A549 (cell line): ENCODE data around the gene WWC1. TPM values are rescaled to one million over a fixed set of nuclear protein-coding genes. Genes with fewer than 3 reads are reported as not detected.
A peak's percentile ranks its signal among the peaks of the same experiment; 100 is the strongest.

Experiments used
- ATAC-seq, 2 experiments: fragments of 200-7000 bp in 1 of 2; fragments of >200 bp in 1 of 2; cut with Nextera tagmentation in 1 of 2; cut with Tn5 transposase in 1 of 2; 3 replicates each; pipeline versions ENCODE4 v1.8.0 to v1.9.1; 2018 to 2020; ENCODE audit warnings: mild to moderate bottlenecking in 1 of 2, moderate library complexity in 1 of 2
- CTCF ChIA-PET: fragments of 300-600 bp; sonication (Branson Sonifier 250); formaldehyde crosslinking; extraction: SDS; loops from one replicate; lab custom pipeline; 2021; ENCODE audit warnings: antibody characterized with exemption, inconsistent platforms; lab: Yijun Ruan, JAX
- POLR2A ChIA-PET: fragments of 350-600 bp; formaldehyde crosslinking; extraction: SDS; loops from one replicate; lab custom pipeline; 2021; ENCODE audit warnings: antibody characterized with exemption, inconsistent platforms; lab: Yijun Ruan, JAX
- DNase-seq, 2 experiments: peaks; one replicate each; pipeline versions ENCODE4 v3.0.0 to v3.0.0-alpha.2; 2011 to 2016; ENCODE audit warnings: low read depth in 1 of 2, low spot score in 1 of 2
- FAIRE-seq: peaks from 2 replicates; lab custom pipeline; 2011; peaks lifted over from hg19 to GRCh38; lab: Jason Lieb, UNC
- H3K27ac ChIP-seq, 2 experiments: fragments of >200 bp; sonication (Bioruptor Twin); formaldehyde crosslinking; 3 replicates each; pipeline ENCODE4 v1.5.1; 2016 to 2017
- H3K4me1 ChIP-seq: fragments of >200 bp; sonication (Bioruptor Twin); formaldehyde crosslinking; 3 replicates; pipeline ENCODE4 v1.6.1; 2016
- H3K4me2 ChIP-seq: fragments of >200 bp; sonication (Bioruptor Twin); formaldehyde crosslinking; 3 replicates; pipeline ENCODE4 v1.6.1; 2016
- H3K4me3 ChIP-seq: fragments of >200 bp; sonication (Bioruptor Twin); formaldehyde crosslinking; 3 replicates; pipeline ENCODE4 v1.5.1; 2016
- H3K9me3 ChIP-seq: fragments of >200 bp; sonication (Bioruptor Twin); formaldehyde crosslinking; 3 replicates; pipeline ENCODE4 v1.6.1; 2016
- BCL3 ChIP-seq: fragments of >200 bp; sonication (Bioruptor Twin); formaldehyde crosslinking; IDR thresholded peaks from 3 replicates; pipeline ENCODE4 v1.6.1; 2016
- CBX8 ChIP-seq: fragments of 200-600 bp; sonication (generic); IDR thresholded peaks from 2 replicates; pipeline ENCODE4 v1.6.1; 2016
- CTCF ChIP-seq: fragments of >200 bp; sonication (Bioruptor Twin); formaldehyde crosslinking; IDR thresholded peaks from 3 replicates; pipeline ENCODE4 v1.5.1; 2016
- EP300 ChIP-seq, 2 experiments: fragments of >200 bp; sonication (Bioruptor Twin); formaldehyde crosslinking; IDR thresholded peaks; 2 replicates in 1 of 2; 3 replicates in 1 of 2; pipeline ENCODE4 v1.6.1; 2016 to 2017
- ESRRA ChIP-seq: fragments of 150-350 bp; IDR thresholded peaks from 2 replicates; pipeline ENCODE4 v1.6.1; 2014; ENCODE audit warnings: mild to moderate bottlenecking, low read length, borderline replicate concordance
- FOSB ChIP-seq: fragments of 250-450 bp; sonication (Bioruptor Pico); IDR thresholded peaks from 2 replicates; pipeline ENCODE4 v1.5.0; 2020; ENCODE audit warnings: mild to moderate bottlenecking, moderate library complexity
- FOSL2 ChIP-seq, 2 experiments: fragments of 450-650 bp in 1 of 2; fragments of >200 bp in 1 of 2; sonication (Bioruptor Twin) in 1 of 2; formaldehyde crosslinking; IDR thresholded peaks; 2 replicates each; pipeline versions ENCODE4 v1.5.0 to v1.6.1; 2016 to 2020; ENCODE audit warnings: mild to moderate bottlenecking in 1 of 2, moderate library complexity in 1 of 2
- GATA3 ChIP-seq: IDR thresholded peaks from 2 replicates; pipeline ENCODE4 v1.6.1; 2012; ENCODE audit warnings: borderline replicate concordance
- HMGXB4 ChIP-seq: fragments of 250-450 bp; sonication (Bioruptor Pico); IDR thresholded peaks from 2 replicates; pipeline ENCODE4 v1.5.0; 2021; ENCODE audit warnings: mild to moderate bottlenecking, moderate library complexity, borderline replicate concordance
- HOXB5 ChIP-seq: fragments of 250-450 bp; sonication (Bioruptor Pico); IDR thresholded peaks from 2 replicates; pipeline ENCODE4 v1.5.0; 2020; ENCODE audit warnings: mild to moderate bottlenecking, moderate library complexity
- KDM5A ChIP-seq: fragments of 200-600 bp; sonication (generic); IDR thresholded peaks from 2 replicates; pipeline ENCODE4 v1.6.1; 2016; ENCODE audit warnings: antibody characterized with exemption, mild to moderate bottlenecking
- MAZ ChIP-seq: fragments of 150-350 bp; IDR thresholded peaks from 2 replicates; pipeline ENCODE4 v1.6.1; 2014; ENCODE audit warnings: antibody characterized with exemption, low read depth, low read length, borderline replicate concordance
- MYC ChIP-seq: IDR thresholded peaks from 2 replicates; pipeline ENCODE4 v1.6.1; 2012; ENCODE audit warnings: mild to moderate bottlenecking, inconsistent platforms, low read length, improper control_type of control experiment, borderline replicate concordance
- NPAS2 ChIP-seq: fragments of 250-450 bp; sonication (Bioruptor Pico); IDR thresholded peaks from 2 replicates; pipeline ENCODE4 v1.8.0; 2022; ENCODE audit warnings: mild to moderate bottlenecking, moderate library complexity, borderline replicate concordance
- PHF8 ChIP-seq: fragments of 200-600 bp; sonication (generic); IDR thresholded peaks from 2 replicates; pipeline ENCODE4 v1.6.1; 2016; ENCODE audit warnings: low read depth, mild to moderate bottlenecking, antibody characterized with exemption, moderate library complexity, borderline replicate concordance
- POLR2A ChIP-seq: IDR thresholded peaks from 2 replicates; pipeline ENCODE4 v1.6.1; 2012; ENCODE audit warnings: mild to moderate bottlenecking, low read length
- RCOR1 ChIP-seq: fragments of 150-350 bp; IDR thresholded peaks from 2 replicates; pipeline ENCODE4 v1.6.1; 2014; ENCODE audit warnings: antibody characterized with exemption, low read length, low read depth
- RFX5 ChIP-seq: fragments of 450-650 bp; IDR thresholded peaks from 2 replicates; pipeline ENCODE4 v1.7.1; 2014; ENCODE audit warnings: antibody characterized with exemption, mild to moderate bottlenecking, moderate library complexity
- TFCP2L1 ChIP-seq: fragments of 250-450 bp; sonication (Bioruptor Pico); IDR thresholded peaks from 2 replicates; pipeline ENCODE4 v1.5.0; 2021; ENCODE audit warnings: mild to moderate bottlenecking
- ZC3H11A ChIP-seq: fragments of 450-650 bp; IDR thresholded peaks from 2 replicates; pipeline ENCODE4 v1.6.1; 2014; ENCODE audit warnings: antibody characterized with exemption, mild to moderate bottlenecking
- WGBS: methylation state at CpG from one replicate; pipeline ENCODE4 v1.1.6; 2017; ENCODE audit errors: missing lambda C conversion rate; 5-methylcytosine and 5-hydroxymethylcytosine counted together
- polyA plus RNA-seq, 4 experiments: library from polyadenylated mRNA; depleted of rRNA in 3 of 4; stranded (reverse); fragments of >200 nt; fragmentation: RNase III in 1 of 4; extraction: RNeasy Plus Mini Kit Qiagen cat#74134 plus additional on column Dnase treatment in 1 of 4; gene quantifications; 2 replicates in 3 of 4; 3 replicates in 1 of 4; pipeline ENCODE4 v1.2.3, GENCODE V29; 2011 to 2017

The WWC1 gene
- polyA plus RNA-seq, 2 of the 4 experiments (the other 2 are of a cell fraction) = 88.5 to 98.1 TPM

GRCh38 chr5:168494057-168494555, 202.7 kb downstream of the WWC1 start:
- no peak for TF ChIP-seq PHF8
- no peak for TF ChIP-seq BCL3
- no peak for TF ChIP-seq FOSB (CRISPR knock-in tag)
- no peak for TF ChIP-seq EP300 (IDR thresholded peaks at IDR 0.05)
- no peak for TF ChIP-seq CBX8
- TF ChIP-seq POLR2A = no peak
- no peak for TF ChIP-seq CTCF
- no peak for TF ChIP-seq MYC
- no peak for TF ChIP-seq NPAS2 (CRISPR knock-in tag)
- TF ChIP-seq KDM5A = no peak
- TF ChIP-seq RFX5 = no peak
- no peak for TF ChIP-seq ESRRA
- no peak for TF ChIP-seq GATA3
- no peak for TF ChIP-seq MAZ
- no peak for TF ChIP-seq FOSL2 (IDR thresholded peaks at IDR 0.05)
- no peak for TF ChIP-seq FOSL2 (CRISPR knock-in tag; IDR thresholded peaks at IDR 0.05)
- TF ChIP-seq HOXB5 (CRISPR knock-in tag) = no peak
- TF ChIP-seq TFCP2L1 (CRISPR knock-in tag) = no peak
- TF ChIP-seq HMGXB4 (CRISPR knock-in tag) = no peak
- DNase-seq = no peak
- POLR2A ChIA-PET = no interaction called here
- FAIRE-seq = peak; percentile 36
- CTCF ChIA-PET = interaction anchor here (0.6 kb wide), 3 partner anchors 11 to 911 kb away, joined by 3 read pairs; no protein-coding TSS in a partner anchor
- no peaks in the 10 kb centered on the region for H3K4me1 ChIP-seq
- H3K4me3 ChIP-seq = no peak overlapping the region
- 94% methylated on average over 5 of the region's 5 CpGs for WGBS
- no peaks in the 10 kb centered on the region for H3K9me3 ChIP-seq
- H3K27ac ChIP-seq = no peak overlapping the region
- ATAC-seq = no peak
- no peak overlapping the region for H3K4me2 ChIP-seq

- ATAC-seq = no peak
- no peak overlapping the region for H3K4me3 ChIP-seq
Measured at GRCh38 chr5:168502563-168503237, 211.3 kb downstream of the WWC1 start.

More at GRCh38 chr5:168502563-168503237, 211.3 kb downstream of the WWC1 start:
- no peak overlapping the region for H3K4me2 ChIP-seq
- WGBS = 90% methylated on average over 7 of the region's 7 CpGs
- no peak for TF ChIP-seq FOSB (CRISPR knock-in tag)
- no peak for TF ChIP-seq RCOR1
- TF ChIP-seq ZC3H11A = no peak
- TF ChIP-seq, all 56 proteins: peak for 0
- no peak overlapping the region for H3K27ac ChIP-seq
- ChIA-PET POLR2A (no interaction called here), CTCF (interaction anchor here (1.6 kb wide), 1 partner anchor 15 kb away, joined by 5 read pairs; no protein-coding TSS in a partner anchor)
- no peaks in the 10 kb centered on the region for H3K4me1 ChIP-seq
- DNase-seq = no peak
- no peak for FAIRE-seq
- H3K9me3 ChIP-seq = no peaks in the 10 kb centered on the region
